GM23338 (cell line): ENCODE measurements around the gene ZNF415. TPM values are rescaled to one million over a fixed set of nuclear protein-coding genes. Genes with fewer than 3 reads are reported as not detected.
A peak's percentile ranks its signal among the peaks of the same experiment; 100 is the strongest.

ENCODE experiments used
- ATAC-seq: fragments of 200-7000 bp; cut with Tn5 transposase; 3 replicates; pipeline ENCODE4 v1.9.1; 2020
- DNase-seq: peaks from one replicate; pipeline ENCODE4 v3.0.0-alpha.2; 2015; ENCODE audit warnings: low spot score
- H2AFZ ChIP-seq: fragments of 200-600 bp; sonication (generic); 2 replicates; pipeline ENCODE4 v1.8.0; 2016; ENCODE audit warnings: antibody characterized with exemption, mild to moderate bottlenecking, moderate library complexity
- H3F3A ChIP-seq: fragments of 200-600 bp; sonication (generic); replicated peaks from 2 replicates; pipeline ENCODE4 v1.8.0; 2017; ENCODE audit warnings: antibody characterized with exemption, mixed run types, low read depth
- H3K27ac ChIP-seq: fragments of 200-600 bp; sonication (generic); 2 replicates; pipeline ENCODE4 v1.6.1; 2016; ENCODE audit warnings: low read depth
- H3K27me3 ChIP-seq: fragments of 200-600 bp; sonication (generic); 2 replicates; pipeline ENCODE4 v1.8.0; 2016; ENCODE audit warnings: mild to moderate bottlenecking, mixed run types, moderate library complexity; ENCODE audit not compliant: insufficient read depth
- H3K36me3 ChIP-seq: fragments of 200-600 bp; sonication (generic); 2 replicates; pipeline ENCODE4 v1.8.0; 2016; ENCODE audit warnings: mild to moderate bottlenecking; ENCODE audit not compliant: insufficient read depth
- H3K4me1 ChIP-seq: fragments of 200-600 bp; sonication (generic); 2 replicates; pipeline ENCODE4 v1.8.0; 2016; ENCODE audit warnings: mild to moderate bottlenecking, moderate library complexity; ENCODE audit not compliant: insufficient read depth
- H3K4me2 ChIP-seq: fragments of 200-600 bp; sonication (generic); 2 replicates; pipeline ENCODE4 v1.7.1; 2017; ENCODE audit warnings: mixed run types
- H3K4me3 ChIP-seq: fragments of 200-600 bp; sonication (generic); 2 replicates; pipeline ENCODE4 v1.6.1; 2016; ENCODE audit warnings: mixed run types
- H3K79me2 ChIP-seq: fragments of 200-600 bp; sonication (generic); replicated peaks from 2 replicates; pipeline ENCODE4 v1.8.0; 2017; ENCODE audit warnings: mild to moderate bottlenecking; ENCODE audit not compliant: insufficient read depth
- H3K9me2 ChIP-seq: fragments of 200-600 bp; sonication (generic); 2 replicates; pipeline ENCODE4 v1.8.0; 2017; ENCODE audit not compliant: insufficient read depth
- H4K20me1 ChIP-seq: fragments of 200-600 bp; sonication (generic); replicated peaks from 2 replicates; pipeline ENCODE4 v1.8.0; 2017; ENCODE audit warnings: mild to moderate bottlenecking; ENCODE audit not compliant: insufficient read depth
- H3K27ac Mint-ChIP-seq: 2 replicates; pipeline ENCODE4 v1.8.0; 2020; ENCODE audit warnings: inconsistent platforms, mild to moderate bottlenecking, moderate library complexity, mixed read lengths
- H3K27me3 Mint-ChIP-seq: 3 replicates; pipeline ENCODE4 v1.8.0; 2022; ENCODE audit warnings: low read depth, mild to moderate bottlenecking, moderate library complexity, mixed read lengths, inconsistent platforms; ENCODE audit not compliant: insufficient read depth, poor library complexity
- H3K36me3 Mint-ChIP-seq: 3 replicates; pipeline ENCODE4 v1.8.0; 2021; ENCODE audit warnings: low read depth, mild to moderate bottlenecking, inconsistent platforms, moderate library complexity, mixed read lengths
- H3K4me1 Mint-ChIP-seq: 3 replicates; pipeline ENCODE4 v1.8.0; 2020; ENCODE audit warnings: mild to moderate bottlenecking, inconsistent platforms, mixed read lengths
- H3K4me3 Mint-ChIP-seq: 3 replicates; pipeline ENCODE4 v1.8.0; 2021; ENCODE audit warnings: moderate library complexity, mild to moderate bottlenecking, inconsistent platforms, mixed read lengths
- H3K9me3 Mint-ChIP-seq: 3 replicates; pipeline ENCODE4 v1.8.0; 2020; ENCODE audit warnings: moderate library complexity, mild to moderate bottlenecking, inconsistent platforms, mixed read lengths
- CREB1 ChIP-seq: fragments of 250-450 bp; sonication (Bioruptor Pico); IDR thresholded peaks from 2 replicates; pipeline ENCODE4 v1.5.0; 2020; ENCODE audit warnings: low read depth, mild to moderate bottlenecking, moderate library complexity
- EZH2 ChIP-seq: fragments of 200-600 bp; sonication (generic); IDR thresholded peaks from one replicate; pipeline ENCODE4 v1.8.0; 2017; ENCODE audit warnings: antibody characterized with exemption, mild to moderate bottlenecking, low read depth; ENCODE audit not compliant: unreplicated experiment
- JUNB ChIP-seq: IDR thresholded peaks from one replicate; pipeline ENCODE4 v1.6.1; 2016; ENCODE audit warnings: antibody characterized with exemption; ENCODE audit not compliant: unreplicated experiment
- POLR2AphosphoS5 ChIP-seq: IDR thresholded peaks from 2 replicates; pipeline ENCODE4 v1.6.1; 2016; ENCODE audit warnings: antibody characterized with exemption, low read depth
- STAT1 ChIP-seq: IDR thresholded peaks from one replicate; pipeline ENCODE4 v1.6.1; 2016; ENCODE audit warnings: antibody characterized with exemption; ENCODE audit not compliant: unreplicated experiment
- ZNF114 ChIP-seq: fragments of 250-450 bp; sonication (Bioruptor Pico); IDR thresholded peaks from 2 replicates; pipeline ENCODE4 v1.5.0; 2020; ENCODE audit warnings: mild to moderate bottlenecking, moderate library complexity
- ZNF331 ChIP-seq: fragments of 250-450 bp; sonication (Bioruptor Pico); IDR thresholded peaks from 2 replicates; pipeline ENCODE4 v1.5.0; 2020; ENCODE audit warnings: low read depth, mild to moderate bottlenecking, moderate library complexity
- polyA plus RNA-seq: library from polyadenylated mRNA; unstranded; fragments of >200 nt; fragmentation: Nextera tagmentation; extraction: Ambion mirVana; gene quantifications from 2 replicates; pipeline ENCODE4 v1.2.1, GENCODE V29; 2016
- total RNA-seq: library from RNA; depleted of rRNA; stranded (reverse); fragments of >200 nt; shearing (Covaris generic); gene quantifications from 2 replicates; pipeline ENCODE4 v1.2.3, GENCODE V29; 2014
- TF ChIP-seq, protein P1 (sequence below), 2 experiments: fragments of 200-600 bp in 1 of 2; sonication (generic) in 1 of 2; conservative IDR thresholded peaks; 2 replicates each; pipeline versions ENCODE4 v1.5.1 to v1.6.1; 2016 to 2017; ENCODE audit warnings: antibody characterized with exemption in 2 of 2, low read depth in 2 of 2, mild to moderate bottlenecking in 2 of 2, moderate library complexity in 1 of 2
- TF ChIP-seq, protein P2 (sequence below): IDR thresholded peaks from one replicate; pipeline ENCODE4 v1.6.1; 2018; ENCODE audit warnings: antibody characterized with exemption; ENCODE audit not compliant: unreplicated experiment
- TF ChIP-seq, protein P3 (sequence below): fragments of 250-450 bp; sonication (Bioruptor Pico); IDR thresholded peaks from 2 replicates; pipeline ENCODE4 v1.5.0; 2020; ENCODE audit warnings: mild to moderate bottlenecking, moderate library complexity

Gene ZNF415
- total and polyA plus RNA-seq, 2 experiments from 2014 or later = 9.2 to 9.3 TPM

DNA sequence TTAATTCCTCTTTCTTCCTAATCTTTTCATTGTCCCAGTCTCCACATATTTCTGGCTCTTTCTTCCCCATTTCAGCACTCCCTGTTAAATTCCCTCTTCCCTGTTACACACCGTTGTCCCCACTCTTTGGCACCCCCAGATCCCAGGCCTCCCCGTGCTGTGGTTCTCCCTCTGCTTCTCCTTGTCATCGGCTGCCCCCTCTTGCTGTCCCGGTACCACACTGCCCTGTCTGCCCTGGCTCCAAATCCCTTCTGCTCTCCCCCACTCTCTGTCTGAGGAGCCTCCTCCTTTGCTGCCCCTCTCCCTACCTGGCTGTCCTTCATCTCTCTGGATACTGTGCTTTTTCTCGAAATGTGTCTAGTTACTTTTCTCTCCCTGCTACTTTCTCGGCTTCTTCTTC is 983 bp downstream of the ZNF415 start:
- peaks cover 23% of the 10 kb centered on the region for H3K27me3 Mint-ChIP-seq
- no peaks in the 10 kb centered on the region for H3K36me3 ChIP-seq
- H3K27ac ChIP-seq = no peak overlapping the region
- peak overlapping the region; percentile 74 for H3K4me3 Mint-ChIP-seq
- H3K27ac Mint-ChIP-seq = no peak overlapping the region
- peaks cover 26% of the 10 kb centered on the region for H3K4me1 Mint-ChIP-seq
- H3K4me3 ChIP-seq = peak overlapping the region; percentile 81
- DNase-seq = peak; percentile 15
- H2AFZ ChIP-seq = peak overlapping the region; percentile 93
- peaks cover 7% of the 10 kb centered on the region; the same call in 1 of the 2 replicates for H4K20me1 ChIP-seq
- H3K4me1 ChIP-seq = peaks cover 22% of the 10 kb centered on the region
- ATAC-seq = peak; percentile 45
- peaks cover 6% of the 10 kb centered on the region; the same call in 1 of the 3 replicates for H3K9me3 Mint-ChIP-seq
- TF ChIP-seq ZNF331 (CRISPR knock-in tag) (no peak), JUNB (no peak), POLR2AphosphoS5 (no peak), CREB1 (CRISPR knock-in tag) (no peak), EZH2 (no peak), STAT1 (no peak), ZNF114 (CRISPR knock-in tag) (no peak)
- TF ChIP-seq, protein P1, sequence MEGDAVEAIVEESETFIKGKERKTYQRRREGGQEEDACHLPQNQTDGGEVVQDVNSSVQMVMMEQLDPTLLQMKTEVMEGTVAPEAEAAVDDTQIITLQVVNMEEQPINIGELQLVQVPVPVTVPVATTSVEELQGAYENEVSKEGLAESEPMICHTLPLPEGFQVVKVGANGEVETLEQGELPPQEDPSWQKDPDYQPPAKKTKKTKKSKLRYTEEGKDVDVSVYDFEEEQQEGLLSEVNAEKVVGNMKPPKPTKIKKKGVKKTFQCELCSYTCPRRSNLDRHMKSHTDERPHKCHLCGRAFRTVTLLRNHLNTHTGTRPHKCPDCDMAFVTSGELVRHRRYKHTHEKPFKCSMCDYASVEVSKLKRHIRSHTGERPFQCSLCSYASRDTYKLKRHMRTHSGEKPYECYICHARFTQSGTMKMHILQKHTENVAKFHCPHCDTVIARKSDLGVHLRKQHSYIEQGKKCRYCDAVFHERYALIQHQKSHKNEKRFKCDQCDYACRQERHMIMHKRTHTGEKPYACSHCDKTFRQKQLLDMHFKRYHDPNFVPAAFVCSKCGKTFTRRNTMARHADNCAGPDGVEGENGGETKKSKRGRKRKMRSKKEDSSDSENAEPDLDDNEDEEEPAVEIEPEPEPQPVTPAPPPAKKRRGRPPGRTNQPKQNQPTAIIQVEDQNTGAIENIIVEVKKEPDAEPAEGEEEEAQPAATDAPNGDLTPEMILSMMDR (conservative IDR thresholded peaks at IDR 0.05; ENCODE audit: low read depth in 2 of 2) = no peak; a peak in 1 of 4 replicates
- TF ChIP-seq, protein P2, sequence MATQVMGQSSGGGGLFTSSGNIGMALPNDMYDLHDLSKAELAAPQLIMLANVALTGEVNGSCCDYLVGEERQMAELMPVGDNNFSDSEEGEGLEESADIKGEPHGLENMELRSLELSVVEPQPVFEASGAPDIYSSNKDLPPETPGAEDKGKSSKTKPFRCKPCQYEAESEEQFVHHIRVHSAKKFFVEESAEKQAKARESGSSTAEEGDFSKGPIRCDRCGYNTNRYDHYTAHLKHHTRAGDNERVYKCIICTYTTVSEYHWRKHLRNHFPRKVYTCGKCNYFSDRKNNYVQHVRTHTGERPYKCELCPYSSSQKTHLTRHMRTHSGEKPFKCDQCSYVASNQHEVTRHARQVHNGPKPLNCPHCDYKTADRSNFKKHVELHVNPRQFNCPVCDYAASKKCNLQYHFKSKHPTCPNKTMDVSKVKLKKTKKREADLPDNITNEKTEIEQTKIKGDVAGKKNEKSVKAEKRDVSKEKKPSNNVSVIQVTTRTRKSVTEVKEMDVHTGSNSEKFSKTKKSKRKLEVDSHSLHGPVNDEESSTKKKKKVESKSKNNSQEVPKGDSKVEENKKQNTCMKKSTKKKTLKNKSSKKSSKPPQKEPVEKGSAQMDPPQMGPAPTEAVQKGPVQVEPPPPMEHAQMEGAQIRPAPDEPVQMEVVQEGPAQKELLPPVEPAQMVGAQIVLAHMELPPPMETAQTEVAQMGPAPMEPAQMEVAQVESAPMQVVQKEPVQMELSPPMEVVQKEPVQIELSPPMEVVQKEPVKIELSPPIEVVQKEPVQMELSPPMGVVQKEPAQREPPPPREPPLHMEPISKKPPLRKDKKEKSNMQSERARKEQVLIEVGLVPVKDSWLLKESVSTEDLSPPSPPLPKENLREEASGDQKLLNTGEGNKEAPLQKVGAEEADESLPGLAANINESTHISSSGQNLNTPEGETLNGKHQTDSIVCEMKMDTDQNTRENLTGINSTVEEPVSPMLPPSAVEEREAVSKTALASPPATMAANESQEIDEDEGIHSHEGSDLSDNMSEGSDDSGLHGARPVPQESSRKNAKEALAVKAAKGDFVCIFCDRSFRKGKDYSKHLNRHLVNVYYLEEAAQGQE = no peak
- TF ChIP-seq, protein P3, sequence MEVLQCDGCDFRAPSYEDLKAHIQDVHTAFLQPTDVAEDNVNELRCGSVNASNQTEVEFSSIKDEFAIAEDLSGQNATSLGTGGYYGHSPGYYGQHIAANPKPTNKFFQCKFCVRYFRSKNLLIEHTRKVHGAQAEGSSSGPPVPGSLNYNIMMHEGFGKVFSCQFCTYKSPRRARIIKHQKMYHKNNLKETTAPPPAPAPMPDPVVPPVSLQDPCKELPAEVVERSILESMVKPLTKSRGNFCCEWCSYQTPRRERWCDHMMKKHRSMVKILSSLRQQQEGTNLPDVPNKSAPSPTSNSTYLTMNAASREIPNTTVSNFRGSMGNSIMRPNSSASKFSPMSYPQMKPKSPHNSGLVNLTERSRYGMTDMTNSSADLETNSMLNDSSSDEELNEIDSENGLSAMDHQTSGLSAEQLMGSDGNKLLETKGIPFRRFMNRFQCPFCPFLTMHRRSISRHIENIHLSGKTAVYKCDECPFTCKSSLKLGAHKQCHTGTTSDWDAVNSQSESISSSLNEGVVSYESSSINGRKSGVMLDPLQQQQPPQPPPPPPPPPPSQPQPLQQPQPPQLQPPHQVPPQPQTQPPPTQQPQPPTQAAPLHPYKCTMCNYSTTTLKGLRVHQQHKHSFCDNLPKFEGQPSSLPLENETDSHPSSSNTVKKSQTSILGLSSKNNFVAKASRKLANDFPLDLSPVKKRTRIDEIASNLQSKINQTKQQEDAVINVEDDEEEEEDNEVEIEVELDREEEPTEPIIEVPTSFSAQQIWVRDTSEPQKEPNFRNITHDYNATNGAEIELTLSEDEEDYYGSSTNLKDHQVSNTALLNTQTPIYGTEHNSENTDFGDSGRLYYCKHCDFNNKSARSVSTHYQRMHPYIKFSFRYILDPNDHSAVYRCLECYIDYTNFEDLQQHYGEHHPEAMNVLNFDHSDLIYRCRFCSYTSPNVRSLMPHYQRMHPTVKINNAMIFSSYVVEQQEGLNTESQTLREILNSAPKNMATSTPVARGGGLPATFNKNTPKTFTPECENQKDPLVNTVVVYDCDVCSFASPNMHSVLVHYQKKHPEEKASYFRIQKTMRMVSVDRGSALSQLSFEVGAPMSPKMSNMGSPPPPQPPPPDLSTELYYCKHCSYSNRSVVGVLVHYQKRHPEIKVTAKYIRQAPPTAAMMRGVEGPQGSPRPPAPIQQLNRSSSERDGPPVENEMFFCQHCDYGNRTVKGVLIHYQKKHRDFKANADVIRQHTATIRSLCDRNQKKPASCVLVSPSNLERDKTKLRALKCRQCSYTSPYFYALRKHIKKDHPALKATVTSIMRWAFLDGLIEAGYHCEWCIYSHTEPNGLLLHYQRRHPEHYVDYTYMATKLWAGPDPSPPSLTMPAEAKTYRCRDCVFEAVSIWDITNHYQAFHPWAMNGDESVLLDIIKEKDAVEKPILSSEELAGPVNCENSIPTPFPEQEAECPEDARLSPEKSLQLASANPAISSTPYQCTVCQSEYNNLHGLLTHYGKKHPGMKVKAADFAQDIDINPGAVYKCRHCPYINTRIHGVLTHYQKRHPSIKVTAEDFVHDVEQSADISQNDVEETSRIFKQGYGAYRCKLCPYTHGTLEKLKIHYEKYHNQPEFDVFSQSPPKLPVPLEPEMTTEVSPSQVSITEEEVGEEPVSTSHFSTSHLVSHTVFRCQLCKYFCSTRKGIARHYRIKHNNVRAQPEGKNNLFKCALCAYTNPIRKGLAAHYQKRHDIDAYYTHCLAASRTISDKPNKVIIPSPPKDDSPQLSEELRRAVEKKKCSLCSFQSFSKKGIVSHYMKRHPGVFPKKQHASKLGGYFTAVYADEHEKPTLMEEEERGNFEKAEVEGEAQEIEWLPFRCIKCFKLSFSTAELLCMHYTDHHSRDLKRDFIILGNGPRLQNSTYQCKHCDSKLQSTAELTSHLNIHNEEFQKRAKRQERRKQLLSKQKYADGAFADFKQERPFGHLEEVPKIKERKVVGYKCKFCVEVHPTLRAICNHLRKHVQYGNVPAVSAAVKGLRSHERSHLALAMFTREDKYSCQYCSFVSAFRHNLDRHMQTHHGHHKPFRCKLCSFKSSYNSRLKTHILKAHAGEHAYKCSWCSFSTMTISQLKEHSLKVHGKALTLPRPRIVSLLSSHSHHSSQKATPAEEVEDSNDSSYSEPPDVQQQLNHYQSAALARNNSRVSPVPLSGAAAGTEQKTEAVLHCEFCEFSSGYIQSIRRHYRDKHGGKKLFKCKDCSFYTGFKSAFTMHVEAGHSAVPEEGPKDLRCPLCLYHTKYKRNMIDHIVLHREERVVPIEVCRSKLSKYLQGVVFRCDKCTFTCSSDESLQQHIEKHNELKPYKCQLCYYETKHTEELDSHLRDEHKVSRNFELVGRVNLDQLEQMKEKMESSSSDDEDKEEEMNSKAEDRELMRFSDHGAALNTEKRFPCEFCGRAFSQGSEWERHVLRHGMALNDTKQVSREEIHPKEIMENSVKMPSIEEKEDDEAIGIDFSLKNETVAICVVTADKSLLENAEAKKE (CRISPR knock-in tag) = no peak
- H3K79me2 ChIP-seq = peaks cover 20% of the 10 kb centered on the region
- peaks cover 4% of the 10 kb centered on the region; the same call in 1 of the 3 replicates for H3K36me3 Mint-ChIP-seq
- H3F3A ChIP-seq = 0 out of 2 replicates have a peak, but pooled peaks cover 3% of the 10 kb centered on the region
- H3K4me2 ChIP-seq = peak overlapping the region; percentile 98
- H3K9me2 ChIP-seq = 0 out of 2 replicates have a peak, but pooled peaks cover under 1% of the 10 kb centered on the region
- H3K27me3 ChIP-seq = peaks cover 10% of the 10 kb centered on the region; the same call in 1 of the 2 replicates
